GM10266 (cell line): ENCODE measurements around the gene ANO2.

Experiments used
- DNase-seq: peaks from one replicate; pipeline ENCODE4 v3.0.0; 2012; ENCODE audit errors: extremely low spot score
- CTCF ChIP-seq: IDR thresholded peaks from 2 replicates; pipeline ENCODE4 v1.5.1; 2012; ENCODE audit warnings: mild to moderate bottlenecking, low read depth; ENCODE audit not compliant: control insufficient read depth, insufficient read depth; ENCODE audit errors: missing control alignments

Gene ANO2

GRCh38 chr12:5627053-5627630 is 317.9 kb downstream of the ANO2 start:
- no peak for DNase-seq
- no peak for TF ChIP-seq CTCF

- DNase-seq, result no peak
- no peak for TF ChIP-seq CTCF
Measured at GRCh38 chr12:5626151-5626550, 318.9 kb downstream of the ANO2 start.

- TF ChIP-seq CTCF, result no peak
- DNase-seq, result no peak
Measured at GRCh38 chr12:5624486-5625272, 320.4 kb downstream of the ANO2 start.

GRCh38 chr12:5623411-5623810 is 321.6 kb downstream of the ANO2 start:
- no peak for TF ChIP-seq CTCF

GRCh38 chr12:5622280-5622679 is 322.8 kb downstream of the ANO2 start:
- DNase-seq, result no peak
- no peak for TF ChIP-seq CTCF

More at GRCh38 chr12:5623411-5623810, 321.6 kb downstream of the ANO2 start:
- DNase-seq, result no peak

GRCh38 chr12:5621329-5621728 is 323.7 kb downstream of the ANO2 start:
- no peak for DNase-seq
- TF ChIP-seq CTCF, result no peak

- no peak for TF ChIP-seq CTCF
- DNase-seq, result no peak
Measured at GRCh38 chr12:5620896-5621295, 324.2 kb downstream of the ANO2 start.
